ENCODE data around the gene HK3. TPM values are rescaled to one million over a fixed set of nuclear protein-coding genes. Genes with fewer than 3 reads are reported as not detected.

Gene HK3
- polyA plus RNA-seq, 1 donor from 2014 or later = 7.8 TPM

- H3K9me3 ChIP-seq (ENCODE audit: low read length) = no peaks in the 10 kb centered on the region
- H4K20me1 ChIP-seq (ENCODE audit: insufficient read depth) = no peaks in the 10 kb centered on the region
- no peaks in the 10 kb centered on the region for H3K36me3 ChIP-seq (ENCODE audit: insufficient read depth, low read length)
- H3K4me2 ChIP-seq (ENCODE audit: low read length) = no peak overlapping the region
- H3K9ac ChIP-seq (ENCODE audit: low read length) = no peak overlapping the region
- H2AFZ ChIP-seq (ENCODE audit: low read depth, low read length) = no peak overlapping the region
- H3F3A ChIP-seq (ENCODE audit: insufficient read depth, low read length, poor library complexity, severe bottlenecking) = no peaks in the 10 kb centered on the region
- no peaks in the 10 kb centered on the region for H3K27me3 ChIP-seq (ENCODE audit: insufficient read depth, low read depth, low read length)
- no peak overlapping the region for H3K27ac ChIP-seq (ENCODE audit: low read length)
- TF ChIP-seq REST (IDR thresholded peaks at IDR 0.05; ENCODE audit: borderline replicate concordance) (no peak), SMC3 (conservative IDR thresholded peaks at IDR 0.05; ENCODE audit: poor library complexity) (no peak), EP300 (conservative IDR thresholded peaks at IDR 0.05; ENCODE audit: poor library complexity, severe bottlenecking) (no peak), RAD21 (conservative IDR thresholded peaks at IDR 0.05) (no peak), MXI1 (conservative IDR thresholded peaks at IDR 0.05; ENCODE audit: poor library complexity, severe bottlenecking) (no peak), TAF1 (IDR thresholded peaks at IDR 0.05; ENCODE audit: low read depth) (no peak)
- TF ChIP-seq, protein P1, sequence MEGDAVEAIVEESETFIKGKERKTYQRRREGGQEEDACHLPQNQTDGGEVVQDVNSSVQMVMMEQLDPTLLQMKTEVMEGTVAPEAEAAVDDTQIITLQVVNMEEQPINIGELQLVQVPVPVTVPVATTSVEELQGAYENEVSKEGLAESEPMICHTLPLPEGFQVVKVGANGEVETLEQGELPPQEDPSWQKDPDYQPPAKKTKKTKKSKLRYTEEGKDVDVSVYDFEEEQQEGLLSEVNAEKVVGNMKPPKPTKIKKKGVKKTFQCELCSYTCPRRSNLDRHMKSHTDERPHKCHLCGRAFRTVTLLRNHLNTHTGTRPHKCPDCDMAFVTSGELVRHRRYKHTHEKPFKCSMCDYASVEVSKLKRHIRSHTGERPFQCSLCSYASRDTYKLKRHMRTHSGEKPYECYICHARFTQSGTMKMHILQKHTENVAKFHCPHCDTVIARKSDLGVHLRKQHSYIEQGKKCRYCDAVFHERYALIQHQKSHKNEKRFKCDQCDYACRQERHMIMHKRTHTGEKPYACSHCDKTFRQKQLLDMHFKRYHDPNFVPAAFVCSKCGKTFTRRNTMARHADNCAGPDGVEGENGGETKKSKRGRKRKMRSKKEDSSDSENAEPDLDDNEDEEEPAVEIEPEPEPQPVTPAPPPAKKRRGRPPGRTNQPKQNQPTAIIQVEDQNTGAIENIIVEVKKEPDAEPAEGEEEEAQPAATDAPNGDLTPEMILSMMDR (IDR thresholded peaks at IDR 0.05; ENCODE audit: poor library complexity, severe bottlenecking) = no peak
- no peaks in the 10 kb centered on the region for H3K9me2 ChIP-seq (ENCODE audit: insufficient read depth, low read length)
- H3K79me2 ChIP-seq (replicated peaks; ENCODE audit: insufficient read depth, low read length) = no peaks in the 10 kb centered on the region
- no peak overlapping the region for H3K4me3 ChIP-seq (ENCODE audit: low read length)
These were observed 7.7 kb downstream of the HK3 start for GRCh38 chr5:176891331-176891958.

- Histone ChIP-seq H3K27me3 (ENCODE audit: insufficient read depth, low read depth, low read length) (no peaks in the 10 kb centered on the region), H3K27ac (ENCODE audit: low read length) (no peak overlapping the region), H3K9ac (ENCODE audit: low read length) (no peak overlapping the region), H4K20me1 (ENCODE audit: insufficient read depth) (no peaks in the 10 kb centered on the region), H3K79me2 (replicated peaks; ENCODE audit: insufficient read depth, low read length) (no peaks in the 10 kb centered on the region), H3K4me2 (ENCODE audit: low read length) (no peak overlapping the region), H3F3A (ENCODE audit: insufficient read depth, low read length, poor library complexity, severe bottlenecking) (no peaks in the 10 kb centered on the region), H2AFZ (ENCODE audit: low read depth, low read length) (no peak overlapping the region), H3K4me3 (ENCODE audit: low read length) (no peak overlapping the region), H3K9me2 (ENCODE audit: insufficient read depth, low read length) (no peaks in the 10 kb centered on the region), H3K9me3 (ENCODE audit: low read length) (no peaks in the 10 kb centered on the region), H3K36me3 (ENCODE audit: insufficient read depth, low read length) (no peaks in the 10 kb centered on the region)
- no peak for TF ChIP-seq MXI1 (conservative IDR thresholded peaks at IDR 0.05; ENCODE audit: poor library complexity, severe bottlenecking)
- no peak for TF ChIP-seq EP300 (conservative IDR thresholded peaks at IDR 0.05; ENCODE audit: poor library complexity, severe bottlenecking)
- TF ChIP-seq, protein P1 (IDR thresholded peaks at IDR 0.05; ENCODE audit: poor library complexity, severe bottlenecking) = no peak
- TF ChIP-seq SMC3 (conservative IDR thresholded peaks at IDR 0.05; ENCODE audit: poor library complexity) = no peak
- TF ChIP-seq TAF1 (IDR thresholded peaks at IDR 0.05; ENCODE audit: low read depth) = no peak
- TF ChIP-seq POLR2AphosphoS5 (IDR thresholded peaks at IDR 0.05) = no peak
- TF ChIP-seq REST (IDR thresholded peaks at IDR 0.05; ENCODE audit: borderline replicate concordance) = no peak
- TF ChIP-seq EZH2 (IDR thresholded peaks at IDR 0.05; ENCODE audit: borderline replicate concordance, insufficient read depth, low read length, poor library complexity, severe bottlenecking) = no peak
- no peak for TF ChIP-seq RAD21 (conservative IDR thresholded peaks at IDR 0.05)
These were observed 8.5 kb downstream of the HK3 start for GRCh38 chr5:176890455-176891330.

Data from neural cell (in vitro differentiated cells).